Fibroblast of skin of left quadriceps (primary cell): Measurements from ENCODE around the gene ARMS2.

Source experiments
- DNase-seq, 2 experiments: peaks; one replicate each; pipeline ENCODE4 v3.0.0-alpha.2; 2013; ENCODE audit warnings: low read depth in 2 of 2

ARMS2 gene

GRCh38 chr10:122494173-122494820 is 39.8 kb downstream of the ARMS2 start:
- DNase-seq, result no peak

- peak in 1 of 2 experiments; percentile 34 for DNase-seq
Observed at GRCh38 chr10:122494833-122495232, 40.4 kb downstream of the ARMS2 start.

- DNase-seq, result peak; percentile 62 to 66
Observed at GRCh38 chr10:122495406-122496340, 41.2 kb downstream of the ARMS2 start.

- no peak for DNase-seq
Observed at GRCh38 chr10:122497241-122497640, 42.8 kb downstream of the ARMS2 start.

GRCh38 chr10:122498521-122498920 is 44.1 kb downstream of the ARMS2 start:
- no peak for DNase-seq

GRCh38 chr10:122499012-122499411 is 44.6 kb downstream of the ARMS2 start:
- no peak for DNase-seq

- peak; percentile 37 to 38 for DNase-seq
Observed at GRCh38 chr10:122499491-122499941, 45.1 kb downstream of the ARMS2 start.

- no peak for DNase-seq
Observed at GRCh38 chr10:122500194-122500593, 45.7 kb downstream of the ARMS2 start.

GRCh38 chr10:122500726-122501125 is 46.3 kb downstream of the ARMS2 start:
- no peak for DNase-seq

- DNase-seq, result no peak
Observed at GRCh38 chr10:122503012-122503411, 48.6 kb downstream of the ARMS2 start.

GRCh38 chr10:122503886-122504609 is 49.6 kb downstream of the ARMS2 start:
- DNase-seq, result no peak

- DNase-seq, result peak; percentile 69 to 72
Observed at GRCh38 chr10:122504610-122504950, 50.1 kb downstream of the ARMS2 start.

GRCh38 chr10:122505011-122505410 is 50.6 kb downstream of the ARMS2 start:
- DNase-seq, result no peak

- no peak for DNase-seq
Observed at GRCh38 chr10:122505885-122506645, 51.6 kb downstream of the ARMS2 start.
